ENCODE data around the gene SLC7A1.
A peak's percentile ranks its signal among the peaks of the same experiment; 100 is the strongest.
"Not testable (repeated sequence)": the region's sequence is repeated elsewhere in the genome, so short reads cannot be mapped to it uniquely, and the experiment has no call there.

Gene SLC7A1

DNA sequence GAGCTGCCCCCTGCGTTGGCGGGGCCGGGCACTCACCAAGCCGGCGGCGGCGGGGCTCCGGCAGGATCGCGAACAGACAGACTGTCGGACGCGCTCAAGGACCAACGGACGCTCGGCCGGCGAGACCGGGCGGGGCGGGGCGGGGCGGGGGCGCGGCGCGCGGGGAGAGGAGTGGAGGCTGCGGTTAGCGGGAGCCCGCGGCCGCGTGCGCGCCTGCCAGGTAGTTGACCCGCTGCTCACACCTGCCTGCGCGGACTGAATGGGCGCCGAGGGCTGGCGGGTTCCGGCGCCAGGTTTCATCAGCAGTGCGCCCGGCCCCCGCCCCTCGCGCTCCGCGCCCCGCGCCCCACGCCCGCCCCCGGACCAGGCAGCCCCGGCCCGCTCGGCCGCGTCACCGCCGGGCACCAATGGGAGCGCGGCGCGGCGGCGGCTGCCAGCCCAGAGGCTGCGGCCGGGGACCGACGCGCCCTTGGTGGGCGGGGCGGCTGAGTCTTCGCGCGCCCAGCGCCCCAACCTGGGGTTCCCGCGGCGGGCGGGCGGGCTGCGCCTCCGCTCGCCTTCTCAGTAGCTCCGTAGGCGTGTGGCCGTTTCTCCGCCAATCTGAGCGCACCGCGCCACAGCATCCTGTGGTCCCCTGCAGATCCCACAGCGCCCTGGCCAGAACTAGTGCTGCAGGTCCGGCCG is at the start of gene SLC7A1:
Gene SLC7A1, minus strand, starts transcription at position 309 of the 684 bp plus-strand sequence. CDS start 59,500 bp downstream, outside the sequence.
- DNase-seq = peak; percentile 56 to 83

DNA sequence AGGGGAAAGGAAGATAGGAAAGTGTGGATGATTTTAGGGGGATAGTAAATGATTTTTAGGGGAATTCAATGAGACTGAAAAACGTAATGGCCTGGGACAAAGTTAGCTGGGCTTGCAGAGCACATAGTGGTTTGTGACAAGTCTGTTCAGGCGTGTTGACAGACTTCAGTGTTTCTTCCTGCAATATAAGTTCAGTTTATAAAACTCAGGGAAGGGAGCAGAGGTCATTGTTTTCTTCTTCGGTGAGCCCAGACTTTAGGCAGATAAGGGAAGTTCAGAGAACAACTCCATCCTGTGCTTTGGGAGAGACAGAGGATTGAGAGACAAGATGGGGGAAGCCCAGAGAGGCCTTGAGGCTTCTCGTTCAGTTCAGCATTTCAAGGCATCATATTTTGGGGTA is 45.2 kb upstream of the SLC7A1 start:
- no peak for DNase-seq

DNA sequence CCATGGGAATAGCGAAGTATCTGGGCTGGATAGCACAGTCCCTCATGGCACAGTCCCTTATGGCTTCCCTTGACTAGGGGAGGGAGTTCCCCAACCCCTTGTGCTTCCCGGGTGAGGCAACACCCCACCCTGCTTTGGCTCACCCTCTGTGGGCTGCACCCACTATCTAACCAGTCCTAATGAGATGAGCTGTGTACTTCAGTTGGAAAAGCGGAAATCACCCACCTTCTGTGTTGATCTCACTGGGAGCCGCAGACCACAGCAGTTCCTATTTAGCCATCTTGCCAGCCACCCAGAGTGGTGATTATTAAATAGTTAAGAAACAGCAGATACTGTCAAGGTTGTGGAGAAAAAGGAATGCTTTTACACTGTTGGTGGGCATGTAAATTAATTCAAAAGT is 41.3 kb upstream of the SLC7A1 start:
- not testable (repeated sequence) for DNase-seq

DNA sequence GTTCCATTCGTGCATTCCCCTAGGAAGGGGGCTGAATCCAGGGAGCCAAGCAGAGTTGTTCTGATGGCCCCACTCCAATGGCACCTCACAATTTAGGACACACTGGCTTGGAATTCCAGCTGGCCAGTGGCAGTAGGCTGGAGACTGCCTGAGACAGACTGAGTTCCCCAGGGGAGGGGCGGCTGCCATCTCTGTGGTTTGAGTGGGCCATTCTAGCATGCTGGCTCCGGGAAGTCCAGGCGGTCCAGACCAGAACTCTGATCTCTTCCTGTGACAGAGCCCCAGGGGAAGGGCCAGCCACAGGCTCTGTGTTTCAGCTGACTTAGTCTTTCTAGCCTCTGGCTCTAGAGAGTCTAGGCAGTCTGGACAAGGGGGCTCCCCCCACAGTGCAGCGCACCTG is 29.5 kb upstream of the SLC7A1 start:
- no peak for DNase-seq

DNA sequence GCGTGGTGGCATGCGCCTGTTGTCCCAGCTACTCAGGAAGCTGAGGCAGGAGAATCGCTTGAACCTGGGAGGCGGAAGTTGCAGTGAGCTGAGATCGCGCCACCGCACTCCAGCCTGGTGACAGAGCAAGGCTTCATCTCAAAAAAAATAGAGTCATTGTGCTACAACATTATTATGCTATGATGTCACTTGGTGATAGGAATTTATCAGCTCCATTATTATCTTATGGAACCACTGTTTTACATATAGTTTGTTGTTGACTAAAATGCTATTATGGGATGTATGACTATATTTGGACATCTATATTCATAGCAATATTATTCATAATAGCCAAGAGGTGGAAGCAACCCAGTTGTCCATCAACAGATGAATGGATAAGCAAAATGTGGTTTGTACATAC is 26.4 kb upstream of the SLC7A1 start:
- no peak for DNase-seq

DNA sequence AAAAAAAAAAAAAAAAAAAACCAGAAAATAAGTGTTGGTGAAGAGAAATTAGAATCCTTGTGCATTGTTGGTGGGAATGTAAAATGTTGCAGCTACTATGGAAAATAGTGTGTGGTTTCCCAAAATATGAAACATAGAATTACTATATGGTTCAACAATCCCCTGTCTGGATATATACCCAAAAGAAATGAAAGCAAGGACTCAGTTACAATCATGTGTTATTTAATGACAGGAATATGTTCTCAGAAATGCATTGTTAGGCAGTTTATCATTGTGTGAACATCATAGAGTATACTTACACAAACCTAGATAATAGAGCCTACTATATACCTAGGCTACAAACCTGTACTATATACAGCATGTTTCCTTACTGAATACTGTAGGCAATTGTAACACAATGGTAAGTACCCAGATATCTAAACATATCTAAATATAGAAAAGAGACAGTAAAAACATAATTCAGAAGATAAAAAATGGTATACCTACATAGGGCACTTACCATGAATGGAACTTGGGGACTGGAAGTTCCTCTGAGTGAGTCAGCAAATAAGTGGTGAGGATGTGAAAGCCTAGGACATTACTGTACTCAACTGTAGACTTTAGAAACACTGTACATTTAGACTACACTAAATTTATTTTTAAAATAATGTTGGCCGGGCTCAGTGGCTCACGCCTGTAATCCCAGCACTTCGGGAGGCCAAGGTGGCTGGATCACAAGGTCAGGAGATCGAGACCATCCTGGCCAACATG is 25.7 kb upstream of the SLC7A1 start:
- no peak for DNase-seq

DNA sequence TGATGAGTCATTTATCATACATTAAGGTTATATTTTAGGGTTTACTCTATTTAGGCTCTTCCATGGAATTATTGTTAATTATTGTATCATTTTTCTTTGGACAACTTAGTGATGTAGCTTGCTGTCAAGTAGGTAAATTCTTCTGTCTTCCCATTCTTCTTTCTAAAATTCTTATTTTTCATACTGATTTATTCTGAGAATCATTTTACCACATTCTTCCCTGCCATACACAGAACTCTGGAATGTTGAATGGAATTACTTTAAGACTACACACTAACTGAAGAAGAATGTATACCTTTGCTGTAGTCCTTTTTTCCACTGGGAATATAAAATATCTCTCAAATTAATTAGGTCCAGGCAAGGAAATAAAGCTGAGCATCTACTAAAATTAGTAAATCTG is 24.5 kb upstream of the SLC7A1 start:
- no peak for DNase-seq

DNA sequence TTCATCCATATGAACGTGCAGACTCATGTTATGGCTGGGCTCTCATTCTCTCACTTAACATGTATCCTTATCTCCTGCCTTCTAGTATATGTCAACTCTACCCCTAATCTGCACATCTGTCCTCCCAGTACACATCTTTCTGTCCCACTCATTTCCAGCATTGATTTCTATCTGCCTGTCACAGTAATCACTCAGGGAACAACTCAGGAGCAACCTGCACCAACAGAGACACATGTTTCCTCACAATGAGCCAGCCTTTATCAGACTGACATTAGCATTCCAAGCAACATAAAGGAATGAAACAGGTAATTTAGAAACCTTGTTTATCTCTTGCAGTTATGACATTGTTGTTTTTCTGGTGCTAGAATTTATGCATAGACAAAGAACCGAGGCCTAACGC is 17.6 kb upstream of the SLC7A1 start:
- DNase-seq = no peak

DNA sequence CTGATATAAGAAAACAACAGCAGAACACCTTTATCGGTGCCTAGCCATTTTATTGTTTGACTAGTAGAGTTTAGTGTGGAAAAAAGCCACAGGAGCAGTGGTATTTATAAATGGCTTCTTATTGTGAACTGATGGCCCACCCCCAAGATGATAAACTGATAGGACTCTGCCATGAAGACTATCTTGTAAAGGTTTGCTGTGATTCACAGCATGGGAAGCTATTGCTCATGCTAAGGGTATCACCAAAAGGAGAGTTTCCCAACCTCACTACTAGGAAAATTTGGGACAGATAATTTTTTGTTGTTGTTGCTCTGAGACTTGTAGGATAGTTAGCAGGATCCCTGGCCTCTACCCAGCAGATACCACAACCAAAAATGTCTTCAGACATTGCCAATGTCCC is 12.0 kb upstream of the SLC7A1 start:
- DNase-seq = no peak

DNA sequence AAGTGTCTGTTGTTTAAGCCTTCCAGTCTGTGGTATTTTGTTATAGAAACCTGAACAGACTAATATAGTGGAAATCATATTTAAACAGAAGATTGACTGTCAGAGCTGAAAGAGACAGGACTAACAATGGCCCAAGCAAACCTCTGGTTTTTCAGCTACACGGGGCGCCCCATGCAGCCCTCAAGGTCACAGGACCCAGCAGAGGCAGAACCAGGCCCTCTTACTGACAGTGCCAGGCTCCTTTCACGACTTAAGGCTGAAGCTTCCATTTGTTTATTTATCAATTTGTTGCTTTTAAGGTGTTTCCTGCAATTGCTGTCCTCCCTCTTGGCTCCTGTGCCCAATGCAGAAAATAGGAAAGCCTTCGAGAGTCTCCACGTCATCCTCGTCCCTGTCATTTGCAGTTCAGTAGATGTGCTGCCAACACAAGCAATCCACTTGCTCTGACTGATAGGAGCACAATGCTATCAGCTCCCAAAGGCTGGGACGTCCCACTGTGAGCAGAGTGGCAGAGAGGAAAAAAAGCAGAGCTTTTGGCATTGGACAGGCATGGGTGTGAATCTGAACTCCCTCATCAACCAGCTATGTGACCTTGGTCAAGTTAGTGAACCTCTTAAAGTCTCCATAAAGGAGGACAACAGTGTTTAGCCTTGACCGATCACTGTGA is 10.5 kb upstream of the SLC7A1 start:
- DNase-seq = no peak

DNA sequence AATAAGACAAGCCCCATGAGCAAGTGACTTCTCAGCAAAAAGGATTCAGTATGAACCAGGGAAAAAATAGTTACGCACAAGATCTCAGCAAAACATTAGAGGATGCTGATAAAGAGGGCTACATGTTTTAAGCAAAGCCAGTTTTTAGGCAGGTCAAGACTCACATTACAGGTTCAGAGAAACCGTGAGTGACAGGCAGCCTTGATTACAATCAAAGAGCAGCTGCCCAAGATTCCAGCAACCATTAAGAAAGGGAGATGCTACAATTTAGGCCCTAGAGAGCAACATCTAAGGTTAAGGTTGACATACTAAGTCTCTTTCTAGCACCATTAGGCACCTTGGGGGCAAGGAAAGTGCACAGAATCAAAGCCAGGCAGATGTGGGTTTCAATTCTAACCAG is 2.8 kb upstream of the SLC7A1 start:
- no peak for DNase-seq

DNA sequence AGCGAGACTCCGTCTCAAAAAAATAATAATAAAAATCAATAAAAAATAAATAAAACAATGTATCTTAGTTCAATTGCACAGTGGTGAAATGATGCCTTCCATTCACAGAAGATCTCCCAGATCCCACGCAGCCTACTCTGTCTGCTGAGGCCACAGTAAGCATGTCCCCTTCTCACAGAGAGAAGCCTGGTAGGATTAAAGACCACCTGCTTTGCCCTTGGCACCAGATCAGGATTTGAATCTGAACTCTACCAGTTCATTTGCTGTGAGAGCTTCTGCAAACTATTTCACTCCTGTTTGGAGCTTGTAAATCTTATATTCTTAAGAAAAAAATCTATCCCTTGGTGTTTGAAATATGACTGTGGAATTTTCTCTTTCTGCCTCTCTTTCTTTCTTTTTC is 2.2 kb upstream of the SLC7A1 start:
- DNase-seq = no peak

DNA sequence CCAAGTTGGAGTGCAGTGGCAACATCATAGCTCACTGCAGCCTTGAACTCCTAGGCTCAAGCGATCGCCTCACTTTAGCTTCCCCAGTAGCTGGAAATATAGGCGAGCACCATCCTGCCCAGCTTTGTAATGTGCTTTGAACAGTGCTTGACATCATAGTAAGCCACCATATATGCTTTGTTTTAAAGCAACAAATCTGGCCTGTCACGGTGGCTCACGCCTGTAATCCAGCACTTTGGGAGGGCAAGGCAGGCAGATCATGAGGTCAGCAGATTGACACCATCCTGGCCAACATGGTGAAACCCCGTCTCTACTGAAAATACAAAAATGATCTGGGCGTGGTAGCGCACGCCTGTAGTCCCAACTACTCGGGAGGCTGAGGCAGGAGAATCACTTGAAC is 1.8 kb upstream of the SLC7A1 start:
- no peak for DNase-seq

DNA sequence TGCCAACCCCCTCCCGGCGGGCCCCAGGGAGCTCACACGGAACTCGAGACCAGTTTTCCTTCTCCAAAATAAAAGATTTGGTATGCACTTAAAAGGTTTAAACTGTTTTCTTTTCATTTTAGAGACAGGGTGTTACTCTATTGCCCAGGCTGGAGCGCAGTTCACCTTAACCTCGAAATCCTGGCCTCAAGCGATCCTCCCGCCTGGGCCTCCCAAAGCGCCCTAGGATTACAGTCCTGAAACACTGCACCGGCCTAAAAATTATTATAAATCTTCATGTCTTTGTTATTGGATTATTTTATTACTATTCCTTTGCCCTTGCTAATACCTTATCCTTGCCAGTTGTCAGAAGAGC is 553 bp upstream of the SLC7A1 start:
- DNase-seq = no peak

DNA sequence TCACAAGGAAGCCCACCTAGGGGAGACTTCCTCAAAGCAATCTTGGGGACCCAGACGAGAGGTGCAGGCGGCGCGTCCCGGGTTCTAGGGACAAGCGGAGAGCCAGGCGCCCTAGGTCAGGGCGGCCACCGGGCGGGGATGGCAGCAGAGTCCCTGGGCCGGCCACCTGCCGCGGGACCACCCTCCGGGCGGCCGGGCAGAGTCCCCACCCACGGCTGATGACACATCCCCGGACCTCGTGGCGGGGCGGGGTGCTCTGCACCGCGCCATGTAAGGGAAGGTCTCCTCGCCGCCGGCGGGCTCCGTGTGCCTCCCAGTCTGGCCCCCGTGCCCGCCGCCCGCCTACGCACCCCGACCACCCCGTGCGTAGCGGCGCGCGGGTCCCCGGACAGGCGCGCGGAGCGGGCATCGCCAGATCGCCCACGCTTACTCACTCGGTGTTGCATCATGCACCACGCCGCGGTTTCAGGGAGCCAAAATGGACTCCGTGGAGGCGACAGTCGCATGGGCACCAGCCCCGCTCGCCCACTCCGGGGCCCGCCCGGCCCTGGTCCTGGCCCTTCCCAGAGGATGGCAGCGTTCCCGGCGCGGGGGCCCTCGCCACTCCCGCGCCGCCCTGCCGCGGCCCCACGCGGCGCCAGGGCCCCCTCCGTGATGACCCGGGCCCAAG is 643 bp downstream of the SLC7A1 start:
- peak in 1 of 2 experiments; percentile 33 for DNase-seq

DNA sequence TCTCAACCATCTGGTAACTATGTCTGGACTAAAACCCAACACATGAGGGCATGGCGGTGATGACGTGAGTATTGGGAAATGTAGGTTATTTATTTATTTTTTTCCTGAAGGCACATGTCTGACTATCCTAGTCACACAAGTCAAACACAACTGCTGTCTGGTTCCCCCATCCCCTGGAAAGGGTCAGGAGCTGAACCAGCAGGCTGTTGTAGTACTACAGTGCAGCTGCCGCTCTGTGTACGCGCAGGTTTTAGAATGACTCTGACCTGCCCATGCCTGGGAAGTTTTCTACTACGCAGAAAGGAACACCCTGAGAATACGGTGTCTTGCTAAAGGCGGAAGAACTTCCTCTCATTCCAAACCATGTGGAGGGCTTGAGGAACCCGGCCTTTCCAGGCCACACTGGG is 1.2 kb downstream of the SLC7A1 start:
- peak; percentile 11 to 41 for DNase-seq

DNA sequence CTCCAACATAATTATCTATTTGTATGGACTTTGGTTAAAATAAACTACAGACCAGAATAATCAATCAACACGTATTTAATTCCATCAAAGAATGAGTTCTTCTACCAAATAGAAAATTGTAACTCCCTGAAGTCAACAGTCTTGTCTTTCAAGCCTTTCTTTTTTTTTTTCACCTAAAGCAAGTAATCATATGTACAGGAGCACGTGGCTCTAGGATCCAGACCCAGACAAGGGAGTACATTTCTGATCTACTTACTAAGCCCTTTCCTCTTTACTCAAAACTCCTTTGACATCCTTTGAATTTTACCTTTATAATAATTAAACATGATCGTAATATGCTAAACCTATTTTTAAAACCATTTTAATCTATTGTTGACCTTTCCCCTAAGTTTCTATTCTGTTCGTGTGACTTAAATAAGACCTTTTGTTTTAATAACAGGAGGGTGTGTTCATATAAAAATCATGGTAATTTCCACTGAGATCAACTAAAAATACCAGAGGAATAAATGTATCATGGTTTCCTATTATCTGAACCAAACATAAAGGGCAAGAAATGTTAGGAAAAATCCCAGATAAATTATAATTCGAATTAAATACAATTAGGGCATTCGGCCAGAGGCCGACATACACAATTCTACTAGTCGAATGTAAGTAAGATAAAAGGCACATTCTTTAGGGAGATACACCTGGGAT is 1.7 kb downstream of the SLC7A1 start:
- DNase-seq = no peak

DNA sequence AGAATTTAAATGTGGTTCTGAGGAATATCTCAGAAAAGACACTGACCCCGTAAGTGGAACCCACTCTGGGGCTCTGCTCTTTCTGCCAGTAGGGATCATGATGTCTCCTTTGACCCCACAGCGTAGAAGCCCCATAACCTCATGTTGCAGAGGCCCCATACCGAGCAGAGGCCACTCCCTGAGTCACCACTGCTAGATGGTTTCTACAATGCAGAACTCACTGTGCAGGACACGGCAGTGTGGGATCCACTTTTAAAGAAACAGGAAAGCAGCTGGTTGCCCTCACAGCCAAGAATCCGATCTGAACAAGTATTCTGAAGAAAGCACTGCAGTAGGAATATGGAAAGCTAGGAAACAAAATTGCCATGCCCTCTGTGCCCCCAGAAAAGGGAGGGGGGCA is 4.2 kb downstream of the SLC7A1 start:
- no peak for DNase-seq

DNA sequence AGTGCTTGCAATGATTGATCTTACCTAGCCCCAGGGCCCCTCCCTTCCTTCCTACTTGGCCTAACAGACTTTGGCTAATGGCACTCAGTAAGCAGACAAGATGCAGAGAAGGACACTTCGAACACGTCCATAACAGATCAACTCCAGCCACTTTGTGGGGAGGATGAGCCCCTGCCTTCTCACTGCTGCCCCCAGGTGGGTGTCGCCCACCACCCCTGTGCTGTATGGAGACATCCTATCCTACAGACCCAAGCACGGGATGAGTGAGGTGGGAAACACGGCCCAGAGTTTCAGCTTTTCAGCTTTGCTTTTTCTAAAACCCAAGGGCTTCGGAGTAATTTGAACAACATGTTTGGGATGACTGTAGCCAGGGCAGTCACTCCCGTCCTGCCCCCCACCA is 5.5 kb downstream of the SLC7A1 start:
- DNase-seq = no peak

DNA sequence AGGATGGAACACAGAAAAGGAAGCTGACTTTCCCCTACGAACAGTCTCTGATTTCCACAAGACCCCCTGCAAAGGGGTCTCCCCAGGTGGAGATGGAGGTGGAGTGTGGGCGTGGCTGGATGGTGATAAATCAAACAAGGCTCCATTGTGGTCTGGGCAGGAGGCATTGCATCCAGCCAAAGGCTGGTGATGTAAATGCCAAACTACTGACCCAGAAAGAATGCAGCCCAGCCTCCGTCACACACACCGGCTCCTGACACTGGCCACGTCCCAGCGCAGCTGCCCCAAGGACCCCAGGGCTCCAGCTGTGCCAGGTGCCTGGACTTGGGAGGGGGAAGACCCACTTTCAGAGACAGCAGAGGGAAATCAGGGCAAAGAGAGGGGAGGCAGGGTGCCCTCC is 6.3 kb downstream of the SLC7A1 start:
- DNase-seq = no peak

DNA sequence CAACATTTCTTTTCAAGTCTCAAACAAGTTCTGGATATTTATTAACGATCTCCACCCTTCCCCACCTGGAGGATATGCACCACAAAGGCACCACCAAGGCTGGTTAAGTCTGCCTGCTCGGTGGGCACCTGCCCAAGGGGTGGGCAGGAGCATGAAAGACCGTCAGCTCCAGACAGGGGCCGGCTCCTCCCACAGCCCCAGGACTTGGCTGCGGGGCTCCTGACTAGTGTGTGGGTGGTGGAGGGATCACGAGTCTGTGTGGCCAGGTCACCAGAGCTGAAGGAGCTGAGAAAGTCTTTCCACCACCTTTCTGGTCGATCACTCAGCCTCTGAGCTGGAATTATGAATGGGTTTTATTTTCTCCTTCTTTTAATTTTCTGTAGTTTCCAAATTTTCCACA is 7.8 kb downstream of the SLC7A1 start:
- DNase-seq = no peak

DNA sequence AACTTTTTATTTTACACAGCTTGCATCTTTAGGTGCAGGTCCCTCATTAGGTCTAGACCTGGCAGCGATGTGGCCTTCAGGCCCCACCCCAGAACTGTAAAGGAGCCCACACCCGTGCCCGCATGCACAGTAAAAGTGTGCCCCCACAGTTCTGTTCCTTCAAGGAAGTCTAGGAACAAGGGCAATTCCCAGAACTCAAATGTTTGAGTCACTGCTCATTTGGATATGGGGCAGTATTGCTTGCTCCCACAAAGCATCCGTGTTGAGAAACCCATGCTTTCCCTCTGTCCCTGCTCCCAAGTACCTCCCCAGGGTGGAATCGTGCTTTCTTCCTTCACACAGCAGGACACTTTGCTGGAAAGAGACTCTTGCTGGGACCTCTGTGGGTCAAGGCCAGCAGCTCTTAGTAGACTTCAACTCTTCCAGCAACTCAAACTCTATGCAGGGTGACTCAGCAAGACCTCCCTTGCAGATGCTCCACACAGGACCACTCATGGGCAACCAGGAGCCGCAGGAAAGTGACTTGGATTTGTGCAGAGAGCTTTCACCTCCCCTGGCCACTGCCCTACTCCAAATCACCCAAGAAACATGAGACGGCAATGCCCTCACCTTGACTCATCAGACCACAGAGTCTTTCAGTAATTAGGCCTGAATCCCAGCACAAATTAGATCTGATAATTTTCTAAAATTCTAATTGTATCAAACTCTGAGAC is 12.3 kb downstream of the SLC7A1 start:
- no peak for DNase-seq
